ENCODE measurements around the gene TEX14. TPM values are rescaled to one million over a fixed set of nuclear protein-coding genes. Genes with fewer than 3 reads are reported as not detected.
"Not testable (repeated sequence)": the region's sequence is repeated elsewhere in the genome, so short reads cannot be mapped to it uniquely, and the experiment has no call there.

TEX14 gene
- total and polyA plus RNA-seq, 11 donors = 0.04 to 0.36 (median 0.10) TPM; not detected in 3

DNA sequence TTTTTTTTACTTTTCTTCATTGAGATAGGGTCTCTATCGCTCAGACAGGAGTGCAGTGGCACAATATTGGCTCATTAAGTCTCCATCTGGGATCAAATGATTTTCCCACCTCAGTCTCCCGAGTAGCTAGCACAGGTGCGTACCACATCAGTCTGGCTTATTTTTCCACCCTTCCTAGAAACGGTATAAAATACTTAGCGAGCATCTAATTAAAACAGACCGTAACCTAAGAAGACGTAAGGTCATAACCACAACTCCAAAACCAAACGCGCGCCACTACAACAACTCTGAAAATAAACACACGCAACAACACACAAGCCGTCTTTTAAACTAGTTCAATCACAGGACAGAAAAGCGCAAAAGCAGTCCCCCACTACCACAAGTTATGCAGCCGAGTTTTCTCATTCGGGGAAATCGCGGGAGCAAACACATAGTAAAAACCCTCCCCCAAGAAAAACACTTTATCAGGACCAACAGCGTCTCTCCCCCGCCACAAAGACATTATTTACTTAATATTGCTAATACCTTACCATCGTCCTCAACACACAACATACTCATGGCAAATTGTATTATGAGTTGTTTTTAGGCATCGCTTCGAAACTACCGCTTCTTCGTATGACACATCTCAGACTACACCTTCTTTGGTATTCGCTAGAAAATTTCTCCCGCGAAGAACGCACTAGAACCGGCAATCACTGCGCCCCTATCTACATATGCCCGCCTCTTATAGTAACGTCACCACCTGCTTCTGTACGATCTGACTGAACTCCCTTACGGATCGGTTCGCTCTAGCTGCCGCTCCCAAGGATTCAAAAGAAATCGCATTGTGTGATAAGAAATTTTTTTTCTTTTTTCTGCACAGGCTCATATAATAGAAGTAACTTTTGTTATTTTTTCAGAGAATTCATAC is 32.8 kb downstream of the TEX14 start:
- peak; percentile 93 to 98 for TF ChIP-seq POLR2A (IDR thresholded peaks at IDR 0.05)
- TF ChIP-seq, protein P1, sequence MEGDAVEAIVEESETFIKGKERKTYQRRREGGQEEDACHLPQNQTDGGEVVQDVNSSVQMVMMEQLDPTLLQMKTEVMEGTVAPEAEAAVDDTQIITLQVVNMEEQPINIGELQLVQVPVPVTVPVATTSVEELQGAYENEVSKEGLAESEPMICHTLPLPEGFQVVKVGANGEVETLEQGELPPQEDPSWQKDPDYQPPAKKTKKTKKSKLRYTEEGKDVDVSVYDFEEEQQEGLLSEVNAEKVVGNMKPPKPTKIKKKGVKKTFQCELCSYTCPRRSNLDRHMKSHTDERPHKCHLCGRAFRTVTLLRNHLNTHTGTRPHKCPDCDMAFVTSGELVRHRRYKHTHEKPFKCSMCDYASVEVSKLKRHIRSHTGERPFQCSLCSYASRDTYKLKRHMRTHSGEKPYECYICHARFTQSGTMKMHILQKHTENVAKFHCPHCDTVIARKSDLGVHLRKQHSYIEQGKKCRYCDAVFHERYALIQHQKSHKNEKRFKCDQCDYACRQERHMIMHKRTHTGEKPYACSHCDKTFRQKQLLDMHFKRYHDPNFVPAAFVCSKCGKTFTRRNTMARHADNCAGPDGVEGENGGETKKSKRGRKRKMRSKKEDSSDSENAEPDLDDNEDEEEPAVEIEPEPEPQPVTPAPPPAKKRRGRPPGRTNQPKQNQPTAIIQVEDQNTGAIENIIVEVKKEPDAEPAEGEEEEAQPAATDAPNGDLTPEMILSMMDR (IDR thresholded peaks at IDR 0.05) = peak in 1 of 12 donors; percentile 15
- Histone ChIP-seq H3K27me3 (no peaks in the 10 kb centered on the region), H3K4me3 (peak overlapping the region in 11 of 12 donors; percentile 34 to 74 (median 48)), H3K4me1 (peaks cover 0 to 12% (median 0%) of the 10 kb centered on the region in 12 donors), H3K9me3 (peaks cover 0 to 6% (median 0%) of the 10 kb centered on the region in 12 donors), H3K36me3 (no peaks in the 10 kb centered on the region), H3K27ac (peak overlapping the region; percentile 58 to 90 (median 80))
- 2 to 3% (median 2%) methylated on average over 38 of the region's 38 CpGs for WGBS, 4 donors
- ATAC-seq (peak; percentile 95 to 98 (median 97)), DNase-seq (peak in 4 of 5 donors; percentile 76 to 84 (median 78))
- intact Hi-C loops (cut with DNase I) = loop anchor here in 5 of 10 donors (1.0 to 2.0 kb wide), 5 partner anchors 26 to 141 kb away; partner anchors contain the start of genes RAD51C (in 1 of the 5) and TEX14 (in 1 of the 5)

DNA sequence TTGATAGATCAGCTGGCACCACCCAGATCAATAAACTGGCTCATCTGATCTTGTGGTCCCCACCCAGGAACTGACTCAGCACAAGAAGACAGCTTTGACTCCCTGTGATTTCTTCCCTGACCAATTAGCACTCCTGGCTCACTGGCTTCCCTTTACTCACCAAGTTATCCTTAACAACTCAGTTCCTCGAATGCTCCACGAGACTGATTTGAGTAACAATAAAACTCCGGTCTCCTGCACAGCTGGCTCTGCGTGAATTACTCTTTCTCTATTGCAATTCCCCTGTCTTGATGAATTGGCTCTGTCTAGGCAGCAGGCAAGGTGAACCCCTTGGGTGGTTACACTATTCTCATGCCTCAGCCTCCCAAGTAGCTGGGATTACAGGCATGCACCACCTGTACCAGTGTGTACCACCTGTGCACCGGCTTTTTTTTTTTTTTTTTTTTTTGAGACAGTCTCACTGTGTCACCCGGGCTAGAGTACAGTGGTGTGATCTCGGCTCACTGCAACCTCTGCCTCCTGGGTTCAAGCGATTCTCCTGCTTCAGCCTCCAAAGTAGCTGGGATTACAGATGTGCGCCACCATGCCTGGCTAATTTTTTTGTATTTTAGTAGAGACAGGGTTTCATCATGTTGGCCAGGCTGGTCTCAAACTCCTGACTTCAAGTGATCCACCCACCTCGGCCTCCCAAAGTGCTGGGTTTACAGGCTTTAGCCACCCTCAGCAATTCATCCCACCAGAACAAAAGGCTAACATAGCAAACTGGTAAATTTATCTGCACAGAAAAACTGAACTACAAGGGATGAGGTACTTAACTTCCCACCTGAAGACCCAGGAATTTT is 33.7 kb downstream of the TEX14 start:
- intact Hi-C loops (cut with DNase I) = loop anchor here in 2 of 10 donors (2.0 kb wide), 2 partner anchors 25 to 35 kb away; partner anchors contain the start of genes RAD51C (in 1 of the 2) and TEX14 (in 1 of the 2)
- DNase-seq, H3K36me3 ChIP-seq, H3K27me3 ChIP-seq, ATAC-seq, H3K9me3 ChIP-seq: not testable (repeated sequence)
- H3K27ac ChIP-seq = peak overlapping the region in 11 of 12 donors; percentile 58 to 90 (median 81)
- peak overlapping the region in 7 of 12 donors; percentile 46 to 74 (median 53) for H3K4me3 ChIP-seq
- peaks cover 0 to 12% (median 0%) of the 10 kb centered on the region in 12 donors for H3K4me1 ChIP-seq
- WGBS, 4 donors = 68 to 76% (median 71%) methylated on average over 10 of the region's 10 CpGs

DNA sequence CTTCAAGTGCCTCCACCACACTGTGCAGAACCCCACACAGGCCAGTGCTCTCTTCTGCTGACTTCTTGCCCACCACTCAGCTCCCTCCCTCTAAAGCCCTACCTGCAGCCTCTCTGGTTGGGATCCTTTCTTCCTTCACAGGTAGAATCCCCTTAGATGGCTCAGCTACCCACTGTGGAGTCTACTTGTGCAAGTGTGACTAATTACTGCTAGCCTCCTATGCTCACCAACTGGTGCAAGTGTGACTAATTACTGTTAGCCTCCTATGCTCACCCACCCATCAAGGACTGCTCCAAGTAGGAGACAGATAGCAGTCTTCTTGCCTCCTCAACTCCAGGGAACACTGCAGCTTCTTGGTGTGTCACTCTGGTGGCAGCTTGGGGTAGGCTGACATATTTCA is 43.6 kb downstream of the TEX14 start:
- ATAC-seq (no peak), DNase-seq (no peak)
- Histone ChIP-seq H3K27ac (no peak overlapping the region), H3K4me1 (no peaks in the 10 kb centered on the region), H3K36me3 (no peaks in the 10 kb centered on the region), H3K27me3 (no peaks in the 10 kb centered on the region), H3K4me3 (no peak overlapping the region), H3K9me3 (no peaks in the 10 kb centered on the region)
- TF ChIP-seq, protein P1 (IDR thresholded peaks at IDR 0.05) = no peak
- no peak for TF ChIP-seq POLR2A (IDR thresholded peaks at IDR 0.05)
- intact Hi-C loops (cut with DNase I) = loop anchor here in 1 of 10 donors (10.0 kb wide), 1 partner anchor 57 kb away; no protein-coding TSS in a partner anchor

DNA sequence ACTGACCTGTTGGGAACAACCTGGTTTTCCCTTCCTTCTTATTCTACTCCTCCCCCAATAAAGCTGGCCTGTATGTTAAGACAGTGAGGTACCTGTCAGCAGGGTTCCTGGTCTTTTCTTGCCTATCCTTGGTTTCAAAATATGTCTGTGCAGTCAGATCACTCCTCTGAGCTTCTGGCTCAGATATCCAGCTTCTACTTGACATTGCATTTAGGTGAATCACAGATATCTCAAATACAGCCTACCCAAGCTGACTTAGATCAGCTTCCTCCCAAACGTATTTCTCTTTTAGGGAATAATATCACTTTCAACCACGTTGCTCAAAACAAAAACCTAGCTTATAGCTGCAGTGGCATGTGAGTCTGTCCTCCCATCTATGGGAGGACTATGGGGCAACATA is 48.7 kb downstream of the TEX14 start:
- WGBS, 4 donors = 55 to 74% (median 58%) methylated on average over 2 of the region's 2 CpGs
- intact Hi-C loops (cut with DNase I) = loop anchor here in 1 of 10 donors (10.0 kb wide), 1 partner anchor 62 kb away; no protein-coding TSS in a partner anchor

More for the DNA sequence above, 48.7 kb downstream of the TEX14 start:
- Histone ChIP-seq H3K36me3 (no peaks in the 10 kb centered on the region), H3K4me1 (no peaks in the 10 kb centered on the region), H3K4me3 (no peak overlapping the region), H3K27ac (no peak overlapping the region), H3K27me3 (no peaks in the 10 kb centered on the region), H3K9me3 (no peaks in the 10 kb centered on the region)
- no peak for ATAC-seq
- no peak for DNase-seq
- TF ChIP-seq POLR2A (IDR thresholded peaks at IDR 0.05) = no peak
- TF ChIP-seq, protein P1 (IDR thresholded peaks at IDR 0.05) = no peak

Measured in heart left ventricle (tissue), 16 donors.